Fibroblast of gingiva (primary cell): ENCODE results near the gene PAK5.

Experiments
- DNase-seq: peaks from one replicate; pipeline ENCODE4 v3.0.0-alpha.2; 2011; ENCODE audit warnings: low read depth

The PAK5 gene

GRCh38 chr20:9789131-9789530 lies 49.7 kb downstream of the PAK5 start:
- no peak for DNase-seq

DNA sequence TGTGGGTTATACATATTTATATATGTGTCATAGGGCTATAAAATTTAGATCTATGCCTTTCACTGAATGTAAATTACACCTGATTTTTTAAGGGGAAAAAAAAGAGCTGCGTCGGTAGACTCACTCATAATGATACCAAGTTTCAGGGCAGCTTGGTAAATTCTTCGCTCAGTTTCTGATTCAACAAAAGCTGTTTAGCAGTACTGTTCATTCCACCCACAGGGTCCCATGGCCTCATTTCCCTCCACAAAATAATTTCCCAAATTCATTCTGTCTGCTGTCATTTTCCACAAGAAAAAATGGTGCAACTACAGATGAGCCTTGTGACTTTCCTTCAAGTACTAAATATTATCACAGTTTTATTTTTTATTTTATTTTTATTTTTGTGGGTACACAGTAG lies 63.7 kb downstream of the PAK5 start:
- no peak for DNase-seq

GRCh38 chr20:9769954-9770353 lies 68.9 kb downstream of the PAK5 start:
- no peak for DNase-seq

- no peak for DNase-seq
These were observed 77.4 kb downstream of the PAK5 start for GRCh38 chr20:9761476-9761875.

- DNase-seq: no peak
These were observed 79.5 kb downstream of the PAK5 start for GRCh38 chr20:9759392-9759791.

DNA sequence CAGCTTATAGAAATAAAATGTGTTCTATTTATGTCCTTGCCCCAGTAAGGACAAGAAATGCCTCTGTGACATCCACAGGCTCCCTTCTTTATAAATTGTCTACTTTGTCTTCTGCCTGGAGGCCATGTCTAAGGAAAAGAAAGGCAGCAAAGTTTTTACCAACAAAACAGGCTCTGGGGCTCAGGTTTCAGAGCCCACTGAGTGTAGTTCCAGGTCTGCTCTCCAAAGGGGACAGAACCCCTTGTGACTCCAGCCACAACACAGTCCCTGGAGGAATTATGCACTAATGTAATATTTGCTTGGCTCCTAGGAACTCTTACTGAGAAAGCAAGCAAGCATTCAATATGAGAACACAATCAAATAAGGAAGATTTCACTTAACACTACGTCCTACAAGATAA lies 80.1 kb downstream of the PAK5 start:
- DNase-seq: no peak

DNA sequence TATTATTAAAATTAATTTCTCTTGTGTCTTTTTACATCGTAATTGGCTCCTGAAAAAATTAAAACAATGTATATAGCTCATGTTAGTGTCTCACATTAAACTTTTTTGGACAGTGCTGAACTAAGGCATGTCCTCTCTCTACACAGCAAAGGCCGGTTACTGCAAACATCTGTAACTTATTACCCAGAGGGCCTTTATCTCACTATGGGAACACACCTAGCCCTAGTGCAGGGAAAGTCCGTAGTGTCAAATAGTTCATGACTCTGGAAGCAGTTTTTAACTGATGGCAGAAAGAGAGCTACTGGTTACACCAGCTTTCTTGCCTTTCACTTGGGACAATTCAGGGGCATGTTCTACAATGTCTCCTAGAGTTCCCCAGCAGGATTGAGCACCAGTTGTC lies 82.2 kb downstream of the PAK5 start:
- DNase-seq: no peak

DNA sequence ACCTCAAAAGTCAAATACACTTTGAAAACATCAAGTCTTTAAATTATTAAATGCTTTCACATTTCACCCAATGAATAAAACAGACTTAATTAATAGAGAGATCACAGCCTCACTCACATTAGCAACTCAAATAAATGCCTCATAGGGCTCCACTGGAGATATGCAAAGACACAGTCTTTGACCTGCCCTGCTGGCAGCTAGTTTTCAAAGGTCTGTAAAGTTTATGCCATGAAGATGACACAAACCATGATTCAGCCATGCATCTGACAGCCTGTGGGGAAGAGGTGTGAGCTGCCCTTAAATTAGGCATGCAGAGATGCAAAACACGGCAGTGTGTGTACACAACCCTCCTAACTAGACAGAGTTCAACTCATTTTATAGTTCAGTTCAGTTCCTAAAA lies 83.6 kb downstream of the PAK5 start:
- DNase-seq: no peak

DNA sequence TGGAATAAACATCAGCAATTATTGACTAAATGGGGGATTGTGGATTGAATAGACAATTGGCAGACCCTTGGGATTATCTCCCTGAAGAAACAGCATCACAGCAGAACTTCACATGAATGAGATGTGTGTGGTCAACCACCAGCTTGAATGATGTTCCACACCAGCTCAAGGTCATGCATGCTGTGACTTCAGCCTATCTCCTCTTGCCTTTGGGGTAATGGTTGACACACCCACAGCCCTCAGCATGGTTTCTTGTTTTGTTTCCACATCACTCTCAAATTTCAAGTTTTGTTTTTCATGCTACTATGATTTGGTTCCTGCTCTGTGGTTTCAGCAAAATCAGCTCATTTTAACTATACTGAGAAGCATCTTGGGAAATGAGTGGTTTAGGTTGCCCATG lies 94.3 kb downstream of the PAK5 start:
- DNase-seq: no peak

DNA sequence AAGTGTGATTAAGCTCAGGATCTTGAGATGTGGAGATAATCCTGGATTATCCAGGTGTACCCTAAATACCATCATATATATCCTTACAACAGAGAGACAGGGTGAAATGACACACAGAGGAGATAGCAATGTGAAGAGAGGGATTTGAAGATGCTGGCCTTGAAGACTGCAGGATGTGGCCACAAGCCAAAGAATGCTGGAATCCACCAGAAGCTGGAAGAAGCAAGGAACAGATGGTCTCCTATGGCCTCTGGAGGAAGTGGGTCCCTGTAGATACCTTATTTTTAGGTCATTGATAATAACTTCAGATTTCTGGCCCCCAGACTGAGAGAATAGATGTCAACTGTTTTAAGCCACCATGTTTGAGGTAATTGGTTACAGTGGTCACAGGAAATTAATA lies 95.0 kb downstream of the PAK5 start:
- DNase-seq: no peak

GRCh38 chr20:9742821-9743220 lies 96.1 kb downstream of the PAK5 start:
- no peak for DNase-seq

- DNase-seq: no peak
These were observed 96.9 kb downstream of the PAK5 start for GRCh38 chr20:9741996-9742395.

- DNase-seq: no peak
These were observed 98.4 kb downstream of the PAK5 start for GRCh38 chr20:9740486-9740885.

- DNase-seq: no peak
These were observed 98.9 kb downstream of the PAK5 start for GRCh38 chr20:9739991-9740390.

DNA sequence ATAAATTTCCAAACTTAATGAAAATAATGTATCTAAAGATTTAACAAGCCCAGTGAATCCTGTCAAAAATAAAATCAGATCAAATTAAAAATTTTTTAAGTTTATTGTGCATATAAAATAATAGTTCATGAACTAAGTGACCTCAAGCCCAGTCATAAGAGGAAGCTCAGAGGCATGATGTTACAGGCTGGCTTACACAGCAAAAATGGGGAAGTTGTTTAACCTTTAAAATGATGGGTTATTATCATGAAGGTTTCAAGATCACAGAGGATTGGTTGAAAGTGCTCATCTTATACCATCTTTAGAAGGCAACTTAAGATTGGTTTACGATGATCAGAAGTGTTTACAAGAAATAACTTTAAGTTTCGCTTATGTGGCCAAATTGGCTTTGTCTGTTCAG lies 102.5 kb downstream of the PAK5 start:
- DNase-seq: no peak

- no peak for DNase-seq
These were observed 115.2 kb downstream of the PAK5 start for GRCh38 chr20:9723501-9724202.

DNA sequence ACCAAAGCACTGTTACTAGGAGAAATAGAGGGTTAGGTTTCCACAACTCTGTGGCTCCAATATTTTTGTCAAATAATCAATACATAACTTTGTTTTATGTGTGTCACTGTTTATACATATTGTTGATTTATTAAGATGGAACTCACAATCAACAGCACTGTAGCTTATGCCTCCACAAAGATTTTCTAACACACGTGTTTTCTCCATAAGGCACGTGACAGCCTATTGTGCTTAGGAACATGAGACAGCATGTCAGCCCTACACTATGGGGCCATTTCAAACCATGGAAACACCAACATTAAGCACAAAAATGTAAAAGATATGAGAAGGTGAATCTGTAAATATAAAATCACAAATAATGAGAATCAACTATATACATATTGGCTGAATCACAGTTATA lies 127.0 kb downstream of the PAK5 start:
- DNase-seq: no peak

DNA sequence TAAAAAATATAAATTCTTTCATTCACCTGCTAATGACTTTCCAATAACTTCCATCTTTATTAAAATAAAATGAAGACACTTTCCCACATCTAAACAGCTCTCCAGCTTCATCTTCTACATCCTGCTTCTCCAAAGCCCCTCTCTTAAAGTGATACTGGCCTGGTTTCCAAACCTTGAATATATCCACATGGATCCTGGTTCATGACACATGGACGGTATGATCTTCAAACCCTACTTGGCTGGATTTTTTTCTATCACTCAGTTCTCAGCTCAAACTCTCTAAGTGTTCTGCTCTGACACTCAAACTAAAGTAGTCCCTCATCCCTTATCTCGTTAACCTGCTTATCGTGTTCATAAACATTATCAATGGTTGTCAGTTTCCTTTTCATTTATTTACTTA lies 128.2 kb downstream of the PAK5 start:
- DNase-seq: no peak

DNA sequence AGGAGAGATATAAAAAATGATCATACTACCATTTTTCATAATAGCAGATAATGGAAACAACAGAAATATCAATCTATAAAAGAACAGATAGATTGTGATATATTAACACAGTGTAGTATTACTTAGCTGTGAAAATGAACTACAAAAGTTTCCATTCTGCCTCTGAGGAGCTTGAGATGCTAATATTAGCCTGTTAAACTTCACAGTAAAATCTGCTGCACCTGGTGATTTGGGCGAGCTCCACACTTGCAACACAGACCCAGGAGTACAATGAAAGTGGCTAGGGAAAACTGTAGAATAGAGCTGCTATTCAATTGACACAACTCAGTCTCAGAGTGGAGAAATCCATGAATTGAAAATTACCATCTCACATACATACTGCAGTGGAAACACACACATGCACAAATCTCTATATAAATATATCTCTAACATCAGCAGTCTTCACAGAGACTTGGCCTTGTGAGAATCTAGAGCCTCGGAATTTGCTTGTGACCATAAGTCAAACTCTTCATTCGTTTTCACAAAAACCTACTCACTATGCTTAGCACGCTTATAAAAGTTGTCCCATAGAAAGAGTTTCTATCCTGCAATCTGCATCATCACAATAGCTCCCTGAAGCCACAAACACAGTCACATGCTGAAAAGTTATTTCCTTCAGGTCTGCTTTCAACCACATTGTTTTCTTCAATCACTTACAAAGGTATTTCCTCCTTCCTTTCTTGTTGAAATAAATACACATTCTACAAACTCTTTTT lies 133.0 kb downstream of the PAK5 start:
- no peak for DNase-seq

GRCh38 chr20:9699181-9699580 lies 139.7 kb downstream of the PAK5 start:
- DNase-seq: no peak

DNA sequence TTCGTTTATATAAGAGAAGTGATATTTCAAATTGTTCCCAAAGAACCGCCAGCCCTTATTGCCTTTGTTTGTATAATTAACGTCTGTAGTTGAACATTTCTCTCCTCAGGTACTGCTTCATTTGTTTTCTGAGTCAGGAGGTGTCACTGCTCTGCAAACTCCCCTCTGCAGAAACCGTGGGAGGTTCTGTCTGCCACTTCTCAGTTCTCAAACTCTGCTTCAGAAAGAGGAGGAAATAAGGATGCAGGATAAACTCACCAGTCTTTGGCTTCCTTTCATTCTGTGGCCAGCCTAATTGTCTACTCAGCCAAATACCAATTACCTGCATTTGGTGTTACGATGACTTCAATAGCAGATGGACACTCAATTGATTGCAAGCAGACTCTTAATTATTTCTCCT lies 149.8 kb downstream of the PAK5 start:
- DNase-seq: no peak

GRCh38 chr20:9686866-9687265 lies 152.0 kb downstream of the PAK5 start:
- no peak for DNase-seq

DNA sequence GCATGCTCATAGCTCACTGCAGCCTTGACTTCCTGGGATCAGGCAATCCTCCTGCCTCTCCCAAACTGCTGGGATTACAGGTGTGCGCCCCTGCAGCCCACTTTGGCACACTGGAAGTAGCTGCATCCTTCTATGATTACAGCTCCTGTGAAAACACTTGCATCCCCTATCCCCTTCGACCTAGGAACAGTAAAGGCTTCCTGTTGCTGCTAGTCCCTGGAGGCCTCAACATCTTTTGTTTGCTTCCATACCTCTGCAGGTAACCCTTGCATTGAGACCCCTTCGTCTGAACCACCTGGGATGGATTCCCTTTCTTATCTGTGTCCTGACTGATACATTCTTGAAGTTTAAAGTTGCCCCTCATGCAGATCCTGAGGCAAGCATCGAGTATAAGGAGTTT lies 152.4 kb downstream of the PAK5 start:
- no peak for DNase-seq

- no peak for DNase-seq
These were observed 152.9 kb downstream of the PAK5 start for GRCh38 chr20:9686001-9686400.
